Panc1 (cell line): Measurements from ENCODE around the gene IL1RAPL1. TPM values are rescaled to one million over a fixed set of nuclear protein-coding genes. Genes with fewer than 3 reads are reported as not detected.

Experiments used
- ATAC-seq: fragments of 200-7000 bp; cut with Tn5 transposase; 2 replicates; pipeline ENCODE4 v1.9.1; 2020; ENCODE audit warnings: mild to moderate bottlenecking, moderate library complexity
- BruUV-seq: library from RNA; stranded (reverse); fragments of 400-500 nt; replicated peaks from 2 replicates; lab custom pipeline; 2021; lab: Mats Ljungman, UMichigan
- CTCF ChIA-PET: fragments of 300-600 bp; sonication (Branson Sonifier 250); formaldehyde crosslinking; loops from one replicate; lab custom pipeline; 2022; ENCODE audit warnings: antibody characterized with exemption; lab: Charles Lee
- POLR2A ChIA-PET: fragments of 300-600 bp; sonication (Branson Sonifier 250); formaldehyde crosslinking; loops from one replicate; lab custom pipeline; 2022; ENCODE audit warnings: antibody characterized with exemption; lab: Charles Lee
- DNase-seq: peaks from one replicate; pipeline ENCODE4 v3.0.0-alpha.2; 2010; ENCODE audit warnings: low read depth, low spot score
- H3K27ac ChIP-seq: 2 replicates; pipeline ENCODE4 v1.5.1; 2011; ENCODE audit warnings: mild to moderate bottlenecking, low read length, inconsistent platforms
- H3K27me3 ChIP-seq: fragments of 200-500 bp; sonication (Bioruptor generic); 2 replicates; pipeline ENCODE4 v1.6.0; 2014; ENCODE audit warnings: low read length, inconsistent platforms; ENCODE audit not compliant: control insufficient read depth, insufficient read depth
- H3K36me3 ChIP-seq: fragments of 200-500 bp; sonication (Bioruptor generic); 2 replicates; pipeline ENCODE4 v1.5.1; 2014; ENCODE audit warnings: inconsistent platforms, mild to moderate bottlenecking, low read length, moderate library complexity; ENCODE audit not compliant: control insufficient read depth, insufficient read depth
- H3K4me1 ChIP-seq: 2 replicates; pipeline ENCODE4 v1.5.1; 2011; ENCODE audit warnings: inconsistent platforms, mild to moderate bottlenecking, low read length, moderate library complexity; ENCODE audit not compliant: control insufficient read depth, insufficient read depth
- H3K4me3 ChIP-seq, 2 experiments: 2 replicates each; pipeline ENCODE4 v1.5.1; 2011 to 2012; ENCODE audit warnings: low read depth in 2 of 2, low read length in 2 of 2, mild to moderate bottlenecking in 2 of 2, inconsistent platforms in 1 of 2, moderate library complexity in 1 of 2
- H3K9me3 ChIP-seq: fragments of 200-500 bp; sonication (Bioruptor generic); 2 replicates; pipeline ENCODE4 v1.5.1; 2014; ENCODE audit warnings: low read depth, mild to moderate bottlenecking, inconsistent platforms, low read length, moderate library complexity; ENCODE audit not compliant: control insufficient read depth, insufficient read depth
- POLR2AphosphoS5 ChIP-seq: IDR thresholded peaks from 2 replicates; pipeline ENCODE4 v1.6.1; 2012; ENCODE audit warnings: mild to moderate bottlenecking, low read depth, low read length, moderate library complexity
- SIN3A ChIP-seq: IDR thresholded peaks from 2 replicates; pipeline ENCODE4 v1.6.1; 2012; ENCODE audit warnings: low read depth, mild to moderate bottlenecking, low read length, moderate library complexity, borderline replicate concordance; ENCODE audit not compliant: insufficient read depth
- TCF7L2 ChIP-seq: IDR thresholded peaks from 2 replicates; pipeline ENCODE4 v1.6.1; 2011; ENCODE audit warnings: mild to moderate bottlenecking, low read depth, low read length, inconsistent platforms
- in situ Hi-C: cut with HindIII; loops from 2 replicates; pipeline ENCODE4 v1.10.0; 2016; ENCODE audit warnings: low sequenced_read_pairs, low pct_unique_long_range_greater_than_20kb
- intact Hi-C: fragments of 100-400 bp; cut with micrococcal nuclease; formaldehyde crosslinking; loops from one replicate; pipeline ENCODE4 v1.10.0; 2022; ENCODE audit not compliant: unreplicated experiment
- total RNA-seq: library from RNA; stranded (reverse); gene quantifications from one replicate; pipeline ENCODE4 v1.2.1, GENCODE V29; 2021; ENCODE audit not compliant: unreplicated experiment
- TF ChIP-seq, protein P1 (sequence below): fragments of 450-650 bp; IDR thresholded peaks from 2 replicates; pipeline ENCODE4 v1.5.1; 2017; ENCODE audit warnings: mild to moderate bottlenecking
- TF ChIP-seq, protein P2 (sequence below), 2 experiments: IDR thresholded peaks; 2 replicates each; pipeline ENCODE4 v1.6.1; 2011 to 2012; ENCODE audit warnings: low read depth in 2 of 2, control low read depth in 1 of 2, low read length in 1 of 2, mild to moderate bottlenecking in 1 of 2, moderate library complexity in 1 of 2; ENCODE audit not compliant: insufficient read depth in 1 of 2

The IL1RAPL1 gene
- total RNA-seq, 1 experiment from 2014 or later: 0.59 TPM

GRCh38 chrX:28659269-28659668 lies 72.0 kb downstream of the IL1RAPL1 start:
- no peaks in the 10 kb centered on the region for H3K36me3 ChIP-seq
- no TSS peak for BruUV-seq
- no peaks in the 10 kb centered on the region for H3K9me3 ChIP-seq
- no peak overlapping the region for H3K4me3 ChIP-seq
- H3K27ac ChIP-seq: no peak overlapping the region
- TF ChIP-seq, protein P1, sequence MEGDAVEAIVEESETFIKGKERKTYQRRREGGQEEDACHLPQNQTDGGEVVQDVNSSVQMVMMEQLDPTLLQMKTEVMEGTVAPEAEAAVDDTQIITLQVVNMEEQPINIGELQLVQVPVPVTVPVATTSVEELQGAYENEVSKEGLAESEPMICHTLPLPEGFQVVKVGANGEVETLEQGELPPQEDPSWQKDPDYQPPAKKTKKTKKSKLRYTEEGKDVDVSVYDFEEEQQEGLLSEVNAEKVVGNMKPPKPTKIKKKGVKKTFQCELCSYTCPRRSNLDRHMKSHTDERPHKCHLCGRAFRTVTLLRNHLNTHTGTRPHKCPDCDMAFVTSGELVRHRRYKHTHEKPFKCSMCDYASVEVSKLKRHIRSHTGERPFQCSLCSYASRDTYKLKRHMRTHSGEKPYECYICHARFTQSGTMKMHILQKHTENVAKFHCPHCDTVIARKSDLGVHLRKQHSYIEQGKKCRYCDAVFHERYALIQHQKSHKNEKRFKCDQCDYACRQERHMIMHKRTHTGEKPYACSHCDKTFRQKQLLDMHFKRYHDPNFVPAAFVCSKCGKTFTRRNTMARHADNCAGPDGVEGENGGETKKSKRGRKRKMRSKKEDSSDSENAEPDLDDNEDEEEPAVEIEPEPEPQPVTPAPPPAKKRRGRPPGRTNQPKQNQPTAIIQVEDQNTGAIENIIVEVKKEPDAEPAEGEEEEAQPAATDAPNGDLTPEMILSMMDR: peak; percentile 52
- TF ChIP-seq, protein P2, sequence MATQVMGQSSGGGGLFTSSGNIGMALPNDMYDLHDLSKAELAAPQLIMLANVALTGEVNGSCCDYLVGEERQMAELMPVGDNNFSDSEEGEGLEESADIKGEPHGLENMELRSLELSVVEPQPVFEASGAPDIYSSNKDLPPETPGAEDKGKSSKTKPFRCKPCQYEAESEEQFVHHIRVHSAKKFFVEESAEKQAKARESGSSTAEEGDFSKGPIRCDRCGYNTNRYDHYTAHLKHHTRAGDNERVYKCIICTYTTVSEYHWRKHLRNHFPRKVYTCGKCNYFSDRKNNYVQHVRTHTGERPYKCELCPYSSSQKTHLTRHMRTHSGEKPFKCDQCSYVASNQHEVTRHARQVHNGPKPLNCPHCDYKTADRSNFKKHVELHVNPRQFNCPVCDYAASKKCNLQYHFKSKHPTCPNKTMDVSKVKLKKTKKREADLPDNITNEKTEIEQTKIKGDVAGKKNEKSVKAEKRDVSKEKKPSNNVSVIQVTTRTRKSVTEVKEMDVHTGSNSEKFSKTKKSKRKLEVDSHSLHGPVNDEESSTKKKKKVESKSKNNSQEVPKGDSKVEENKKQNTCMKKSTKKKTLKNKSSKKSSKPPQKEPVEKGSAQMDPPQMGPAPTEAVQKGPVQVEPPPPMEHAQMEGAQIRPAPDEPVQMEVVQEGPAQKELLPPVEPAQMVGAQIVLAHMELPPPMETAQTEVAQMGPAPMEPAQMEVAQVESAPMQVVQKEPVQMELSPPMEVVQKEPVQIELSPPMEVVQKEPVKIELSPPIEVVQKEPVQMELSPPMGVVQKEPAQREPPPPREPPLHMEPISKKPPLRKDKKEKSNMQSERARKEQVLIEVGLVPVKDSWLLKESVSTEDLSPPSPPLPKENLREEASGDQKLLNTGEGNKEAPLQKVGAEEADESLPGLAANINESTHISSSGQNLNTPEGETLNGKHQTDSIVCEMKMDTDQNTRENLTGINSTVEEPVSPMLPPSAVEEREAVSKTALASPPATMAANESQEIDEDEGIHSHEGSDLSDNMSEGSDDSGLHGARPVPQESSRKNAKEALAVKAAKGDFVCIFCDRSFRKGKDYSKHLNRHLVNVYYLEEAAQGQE (IDR thresholded peaks at IDR 0.05; ENCODE audit: insufficient read depth in 1 of 2, low read depth in 2 of 2, low read length in 1 of 2): no peak
- ChIA-PET POLR2A (no interaction called here), CTCF (no interaction called here)
- ATAC-seq (no peak), DNase-seq (no peak)
- in situ Hi-C loops: no loop called here
- H3K27me3 ChIP-seq: no peaks in the 10 kb centered on the region
- intact Hi-C loops: no loop called here
- H3K4me1 ChIP-seq: no peaks in the 10 kb centered on the region

- CTCF ChIA-PET: no interaction called here
- Histone ChIP-seq H3K4me1 (no peaks in the 10 kb centered on the region), H3K27ac (no peak overlapping the region), H3K27me3 (no peaks in the 10 kb centered on the region), H3K4me3 (no peak overlapping the region), H3K9me3 (no peaks in the 10 kb centered on the region), H3K36me3 (no peaks in the 10 kb centered on the region)
- POLR2A ChIA-PET: no interaction called here
- ATAC-seq: no peak
- DNase-seq: no peak
- TF ChIP-seq SIN3A (no peak), POLR2AphosphoS5 (no peak), TCF7L2 (no peak)
- TF ChIP-seq, protein P1: no peak
- TF ChIP-seq, protein P2 (IDR thresholded peaks at IDR 0.05; ENCODE audit: insufficient read depth in 1 of 2, low read depth in 2 of 2, low read length in 1 of 2): no peak
- BruUV-seq: no TSS peak
- intact Hi-C loops (no loop called here), in situ Hi-C loops (no loop called here)
Observed at GRCh38 chrX:28665778-28666177, 78.5 kb downstream of the IL1RAPL1 start.
